Kidney (tissue), 14 donors: ENCODE measurements around the gene PALLD. TPM values are rescaled to one million over a fixed set of nuclear protein-coding genes. Genes with fewer than 3 reads are reported as not detected.

Experiments
- DNase-seq, 5 donors: peaks; one replicate each; pipeline ENCODE4 v3.0.0-alpha.2; 2013 to 2020
- FAIRE-seq: peaks from 2 replicates; lab custom pipeline; 2012; peaks lifted over from hg19 to GRCh38; lab: Jason Lieb, UNC
- H3K27ac ChIP-seq, 2 donors: one replicate each; pipeline ENCODE4 v1.7.0; 2013; ENCODE audit warnings: low read depth in 2 of 2, low read length in 2 of 2, inconsistent platforms in 1 of 2
- H3K27me3 ChIP-seq: one replicate; pipeline ENCODE4 v1.7.1; 2013; ENCODE audit warnings: low read length, inconsistent platforms; ENCODE audit not compliant: control insufficient read depth, insufficient read depth
- H3K36me3 ChIP-seq, 3 donors: one replicate each; pipeline versions ENCODE4 v1.7.0 to v1.7.1; 2013; ENCODE audit warnings: low read length in 3 of 3, control low read depth in 1 of 3, inconsistent platforms in 1 of 3; ENCODE audit not compliant: insufficient read depth in 3 of 3, control insufficient read depth in 2 of 3
- H3K4me1 ChIP-seq, 3 donors: one replicate each; pipeline versions ENCODE4 v1.7.0 to v1.7.1; 2013; ENCODE audit warnings: low read length in 3 of 3, inconsistent platforms in 1 of 3, low read depth in 1 of 3; ENCODE audit not compliant: control insufficient read depth in 2 of 3, insufficient read depth in 2 of 3
- H3K4me3 ChIP-seq, 3 donors: one replicate each; pipeline versions ENCODE4 v1.7.0 to v1.8.1; 2013; ENCODE audit warnings: low read length in 3 of 3, control low read depth in 1 of 3, inconsistent platforms in 1 of 3
- H3K9ac ChIP-seq, 3 donors: one replicate each; pipeline versions ENCODE4 v1.7.0 to v1.7.1; 2013; ENCODE audit warnings: low read length in 3 of 3, control low read depth in 1 of 3, inconsistent platforms in 1 of 3
- H3K9me3 ChIP-seq, 3 donors: one replicate each; pipeline versions ENCODE4 v1.7.0 to v1.7.1; 2013; ENCODE audit warnings: low read length in 3 of 3, control low read depth in 1 of 3, inconsistent platforms in 1 of 3; ENCODE audit not compliant: control insufficient read depth in 2 of 3, insufficient read depth in 1 of 3
- intact Hi-C: fragments of 100-400 bp; cut with DNase I; formaldehyde crosslinking; loops from one replicate; pipeline ENCODE4 v1.11.1; 2022
- polyA plus RNA-seq: library from polyadenylated mRNA; stranded (reverse); fragments of 350-450 nt; fragmentation: Illumina TruSeq; extraction: RNeasy Lipid Tissue Mini Kit (QIAGEN cat#74804); gene quantifications from one replicate; pipeline ENCODE4 v1.2.3, GENCODE V29; 2014; ENCODE audit warnings: low read depth, low replicate concordance; ENCODE audit not compliant: insufficient read depth
- total RNA-seq: library from RNA; stranded (reverse); fragmentation: NEBNext Ultra II Directional; extraction: Animal tissue kit (Norgen Biotek cat#: 25700); gene quantifications from one replicate; pipeline ENCODE4 v1.2.1, GENCODE V29; 2021
- TF ChIP-seq, protein P1 (sequence below): IDR thresholded peaks from 3 replicates; pipeline ENCODE4 v1.5.1; 2012; ENCODE audit warnings: mild to moderate bottlenecking, moderate library complexity, borderline replicate concordance; ENCODE audit not compliant: insufficient read depth; ENCODE audit errors: extremely low read depth
- donor health status: control.
- donor health status: control.
- donor health status: control.
- donor health status: control.
- donor health status: control.
- donor health status: DM: yes; HTN: yes; CAD: no.
- donor health status: Normal renal cell carcinoma (clear cell type).

The PALLD gene
- total and polyA plus RNA-seq, 2 donors from 2014 or later: 43.4 to 120 TPM

DNA sequence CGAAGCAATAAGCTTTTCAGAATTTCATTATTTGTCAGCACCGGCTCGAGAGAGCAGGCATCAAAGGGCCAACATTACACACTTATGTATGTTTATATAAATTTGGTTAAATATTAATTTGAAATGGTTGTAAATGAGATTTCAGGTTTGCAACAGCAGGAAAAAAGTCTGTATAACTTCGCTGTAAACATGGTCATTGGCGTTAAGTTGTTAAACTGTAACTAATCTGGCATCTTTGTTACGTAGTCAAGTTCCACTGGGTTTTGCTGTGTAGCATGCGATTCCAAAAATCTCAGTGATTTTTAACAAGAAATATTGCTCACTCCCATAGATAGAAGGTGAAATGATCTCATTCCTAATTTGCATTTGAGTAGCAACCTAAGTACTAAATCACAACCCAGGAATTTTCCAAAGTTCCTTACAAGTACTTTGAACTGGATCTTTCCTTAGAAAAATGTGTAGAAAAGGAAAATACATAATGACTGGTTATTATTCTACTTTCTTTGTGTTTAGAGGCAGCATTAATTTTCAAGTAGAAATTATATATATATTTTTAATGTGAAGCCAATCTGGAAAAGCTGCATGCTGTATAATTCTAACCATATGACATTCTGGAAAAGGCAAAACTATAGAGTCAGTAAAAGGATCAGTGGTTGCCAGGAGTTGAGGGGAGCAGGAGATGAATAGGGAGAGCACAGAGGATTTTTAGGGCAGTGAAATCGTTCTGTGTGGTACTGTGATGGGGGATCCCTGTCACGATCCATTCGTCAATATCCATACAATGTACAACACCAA, 291.1 kb downstream of the PALLD start:
- Histone ChIP-seq H3K4me1 (peaks cover 2 to 3% (median 2%) of the 10 kb centered on the region in 3 donors), H3K9ac (no peak overlapping the region), H3K27ac (peak overlapping the region in 1 of 2 donors; percentile 34), H3K27me3 (no peaks in the 10 kb centered on the region), H3K4me3 (peak overlapping the region in 1 of 3 donors; percentile 2), H3K36me3 (no peaks in the 10 kb centered on the region), H3K9me3 (no peaks in the 10 kb centered on the region)
- DNase-seq: peak in 2 of 5 donors; percentile 57 to 65
- TF ChIP-seq, protein P1, sequence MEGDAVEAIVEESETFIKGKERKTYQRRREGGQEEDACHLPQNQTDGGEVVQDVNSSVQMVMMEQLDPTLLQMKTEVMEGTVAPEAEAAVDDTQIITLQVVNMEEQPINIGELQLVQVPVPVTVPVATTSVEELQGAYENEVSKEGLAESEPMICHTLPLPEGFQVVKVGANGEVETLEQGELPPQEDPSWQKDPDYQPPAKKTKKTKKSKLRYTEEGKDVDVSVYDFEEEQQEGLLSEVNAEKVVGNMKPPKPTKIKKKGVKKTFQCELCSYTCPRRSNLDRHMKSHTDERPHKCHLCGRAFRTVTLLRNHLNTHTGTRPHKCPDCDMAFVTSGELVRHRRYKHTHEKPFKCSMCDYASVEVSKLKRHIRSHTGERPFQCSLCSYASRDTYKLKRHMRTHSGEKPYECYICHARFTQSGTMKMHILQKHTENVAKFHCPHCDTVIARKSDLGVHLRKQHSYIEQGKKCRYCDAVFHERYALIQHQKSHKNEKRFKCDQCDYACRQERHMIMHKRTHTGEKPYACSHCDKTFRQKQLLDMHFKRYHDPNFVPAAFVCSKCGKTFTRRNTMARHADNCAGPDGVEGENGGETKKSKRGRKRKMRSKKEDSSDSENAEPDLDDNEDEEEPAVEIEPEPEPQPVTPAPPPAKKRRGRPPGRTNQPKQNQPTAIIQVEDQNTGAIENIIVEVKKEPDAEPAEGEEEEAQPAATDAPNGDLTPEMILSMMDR: no peak
- peak; percentile 41 for FAIRE-seq
- intact Hi-C loops: no loop called here

DNA sequence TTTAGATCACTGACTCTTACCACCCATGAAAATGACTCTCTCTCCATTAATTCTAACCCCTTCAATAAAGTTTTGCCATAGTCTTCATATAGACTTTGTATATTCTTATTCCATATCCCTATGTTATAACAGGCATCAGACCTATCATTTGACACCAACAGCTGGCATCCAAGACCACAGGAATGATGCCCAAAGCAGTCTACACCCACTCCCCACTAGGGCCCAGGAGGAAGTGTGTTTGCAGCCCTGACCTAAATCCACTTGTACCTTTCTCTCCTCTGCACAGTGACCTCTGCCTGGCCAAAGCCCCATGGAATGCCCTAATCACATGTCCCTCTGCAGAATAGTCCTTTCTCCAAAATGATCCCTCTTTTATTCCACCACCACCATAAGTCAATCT, 294.0 kb downstream of the PALLD start:
- Histone ChIP-seq H3K27ac (no peak overlapping the region), H3K9ac (no peak overlapping the region), H3K9me3 (no peaks in the 10 kb centered on the region), H3K27me3 (no peaks in the 10 kb centered on the region), H3K36me3 (no peaks in the 10 kb centered on the region), H3K4me1 (peaks cover 2 to 8% (median 2%) of the 10 kb centered on the region in 3 donors), H3K4me3 (no peak overlapping the region)
- TF ChIP-seq, protein P1: no peak
- intact Hi-C loops: no loop called here
- no peak for DNase-seq
- FAIRE-seq: no peak

GRCh38 chr4:168791376-168791775, 294.5 kb downstream of the PALLD start:
- peaks cover 2 to 8% (median 5%) of the 10 kb centered on the region in 3 donors for H3K4me1 ChIP-seq
- no peak overlapping the region for H3K4me3 ChIP-seq
- no peaks in the 10 kb centered on the region for H3K27me3 ChIP-seq
- no peak for DNase-seq
- TF ChIP-seq, protein P1: no peak
- intact Hi-C loops: no loop called here
- H3K9me3 ChIP-seq: no peaks in the 10 kb centered on the region
- no peak for FAIRE-seq
- H3K9ac ChIP-seq: no peak overlapping the region
- H3K27ac ChIP-seq: no peak overlapping the region
- H3K36me3 ChIP-seq: no peaks in the 10 kb centered on the region
